Endothelial cell (in vitro differentiated cells): Measurements from ENCODE around the gene EPHB1. TPM values are rescaled to one million over a fixed set of nuclear protein-coding genes. Genes with fewer than 3 reads are reported as not detected.
"Not testable (repeated sequence)": the region's sequence is repeated elsewhere in the genome, so short reads cannot be mapped to it uniquely, and the experiment has no call there.

Source experiments
- DNase-seq: peaks from one replicate; pipeline ENCODE4 v3.0.0; 2021; ENCODE audit warnings: low spot score
- H3K27ac Mint-ChIP-seq: one replicate; pipeline ENCODE4 v1.8.0; 2021; ENCODE audit warnings: mixed read lengths, inconsistent platforms; ENCODE audit not compliant: unreplicated experiment
- H3K27me3 Mint-ChIP-seq: one replicate; pipeline ENCODE4 v1.8.0; 2021; ENCODE audit warnings: mild to moderate bottlenecking, moderate library complexity, mixed read lengths, inconsistent platforms; ENCODE audit not compliant: unreplicated experiment
- H3K36me3 Mint-ChIP-seq: one replicate; pipeline ENCODE4 v1.8.0; 2021; ENCODE audit warnings: mild to moderate bottlenecking, low read depth, mixed read lengths, inconsistent platforms; ENCODE audit not compliant: unreplicated experiment
- H3K4me1 Mint-ChIP-seq: one replicate; pipeline ENCODE4 v1.8.0; 2021; ENCODE audit warnings: mild to moderate bottlenecking, mixed read lengths, inconsistent platforms; ENCODE audit not compliant: unreplicated experiment
- H3K4me3 Mint-ChIP-seq: one replicate; pipeline ENCODE4 v1.8.0; 2021; ENCODE audit warnings: mild to moderate bottlenecking, mixed read lengths, inconsistent platforms; ENCODE audit not compliant: unreplicated experiment
- H3K9me3 Mint-ChIP-seq: one replicate; pipeline ENCODE4 v1.8.0; 2021; ENCODE audit warnings: mixed read lengths, inconsistent platforms; ENCODE audit not compliant: unreplicated experiment
- CTCF ChIP-seq: fragments of 200-600 bp; sonication (generic); IDR thresholded peaks from one replicate; pipeline ENCODE4 v1.5.0; 2021; ENCODE audit warnings: antibody characterized with exemption; ENCODE audit not compliant: unreplicated experiment
- total RNA-seq: library from RNA; stranded (reverse); fragmentation: NEBNext Ultra II Directional; extraction: Animal tissue kit (Norgen Biotek cat#: 25700); gene quantifications from one replicate; pipeline ENCODE4 v1.2.1, GENCODE V29; 2021; ENCODE audit not compliant: unreplicated experiment

EPHB1 gene
- total RNA-seq, 1 donor from 2014 or later, result 5.7 TPM

DNA sequence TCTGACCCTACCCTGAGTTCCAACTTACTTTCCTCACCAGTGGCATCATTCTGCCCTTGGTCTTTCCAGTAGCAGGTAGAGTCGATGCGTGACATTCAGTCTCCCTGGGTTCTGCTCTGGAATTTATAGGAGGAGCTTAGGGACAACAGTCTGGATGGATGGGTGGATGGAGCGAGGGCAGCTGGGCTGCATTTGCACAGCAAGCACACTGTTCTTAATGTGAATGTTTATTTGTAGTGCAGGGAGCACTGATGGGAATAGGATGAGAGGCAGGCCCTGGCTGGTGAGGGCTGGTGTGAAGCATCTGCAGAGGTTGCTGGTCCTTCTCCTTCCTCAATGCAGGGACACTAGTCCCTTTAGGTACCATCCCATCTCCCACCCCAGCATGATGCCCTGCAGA is 176.2 kb downstream of the EPHB1 start:
- DNase-seq, result no peak
- Mint-ChIP-seq H3K27ac (no peak overlapping the region), H3K36me3 (no peaks in the 10 kb centered on the region)

DNA sequence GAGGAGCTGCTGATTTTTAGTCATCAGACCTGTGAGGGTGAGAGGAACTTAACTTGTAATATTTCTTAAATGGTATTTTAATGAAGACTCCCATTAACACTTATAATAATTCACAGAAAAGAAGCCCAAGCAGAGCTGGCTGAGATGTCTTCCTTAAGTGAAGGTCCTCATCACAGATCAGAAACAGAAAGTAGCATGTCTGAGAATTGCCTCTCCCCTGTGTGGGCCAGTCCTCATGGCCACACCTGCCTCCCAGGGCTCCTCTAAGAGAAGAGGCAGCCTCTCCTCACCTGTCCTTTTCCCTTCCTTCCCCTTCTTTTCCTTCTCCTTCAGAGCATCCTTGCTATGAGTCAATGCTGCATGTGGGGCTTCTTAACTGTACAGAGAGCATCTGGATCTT is 176.8 kb downstream of the EPHB1 start:
- H3K36me3 Mint-ChIP-seq, H3K4me1 Mint-ChIP-seq, H3K4me3 Mint-ChIP-seq, DNase-seq, H3K27ac Mint-ChIP-seq, H3K9me3 Mint-ChIP-seq, H3K27me3 Mint-ChIP-seq: not testable (repeated sequence)

More for the DNA sequence above, 176.2 kb downstream of the EPHB1 start:
- Mint-ChIP-seq H3K4me1 (peaks cover 8% of the 10 kb centered on the region), H3K4me3 (no peak overlapping the region), H3K9me3 (no peaks in the 10 kb centered on the region), H3K27me3 (peaks cover 1% of the 10 kb centered on the region)
- no peak for TF ChIP-seq CTCF

DNA sequence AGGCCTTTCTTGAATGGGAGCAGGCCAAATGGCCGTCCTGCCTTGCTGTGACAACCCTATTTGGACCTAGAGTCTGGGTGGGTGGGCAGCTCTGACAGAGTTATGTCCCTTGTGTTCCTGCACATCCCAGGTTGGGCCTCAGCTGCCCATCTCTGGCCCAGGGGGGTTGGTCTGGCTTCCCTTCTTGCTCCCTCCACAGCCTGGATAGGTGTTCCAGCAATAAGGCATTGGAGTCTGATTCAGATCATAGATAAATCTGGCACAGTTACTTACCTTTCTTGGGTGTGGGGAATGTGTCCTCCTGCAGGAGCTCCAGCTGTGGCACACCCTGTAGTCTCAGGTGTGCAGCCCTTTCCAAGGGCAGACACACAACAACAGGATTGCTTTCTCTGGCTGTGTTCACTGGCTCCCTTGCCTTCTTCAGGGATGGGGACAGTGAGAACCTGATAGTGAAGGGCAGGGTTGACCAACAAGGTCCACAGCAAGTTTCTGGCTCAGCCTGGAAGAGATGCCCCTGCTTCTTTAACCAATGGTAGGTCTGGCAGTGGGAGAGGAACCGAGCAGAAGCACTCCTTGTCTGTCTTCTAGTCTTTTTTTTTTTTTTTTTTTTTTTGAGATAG is 177.9 kb downstream of the EPHB1 start:
- no peaks in the 10 kb centered on the region for H3K9me3 Mint-ChIP-seq
- no peak for TF ChIP-seq CTCF
- H3K4me3 Mint-ChIP-seq, result no peak overlapping the region
- H3K36me3 Mint-ChIP-seq, result no peaks in the 10 kb centered on the region
- peaks cover 8% of the 10 kb centered on the region for H3K4me1 Mint-ChIP-seq
- H3K27ac Mint-ChIP-seq, result no peak overlapping the region
- no peak for DNase-seq
- H3K27me3 Mint-ChIP-seq, result peaks cover 1% of the 10 kb centered on the region

DNA sequence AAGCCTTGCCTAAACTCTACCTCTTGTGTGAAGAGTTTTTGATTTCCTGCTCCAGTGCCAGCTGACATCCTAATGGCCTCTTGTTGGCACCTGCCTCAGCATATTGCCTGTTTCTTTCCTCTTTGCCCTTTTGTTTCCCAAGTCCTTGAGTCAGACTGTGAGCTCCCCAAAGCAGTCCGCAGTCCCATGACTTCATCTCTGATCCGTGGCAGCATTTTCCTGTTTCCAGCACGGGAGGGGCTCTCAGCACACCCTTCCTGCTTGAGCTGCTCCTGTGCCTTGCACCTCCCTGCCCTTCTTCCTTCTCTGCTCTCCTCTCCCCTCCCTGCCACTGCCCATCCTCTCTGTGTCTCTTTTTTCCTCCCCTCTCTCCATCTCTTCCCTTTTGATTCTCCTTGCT is 179.6 kb downstream of the EPHB1 start:
- H3K4me3 Mint-ChIP-seq, result no peak overlapping the region
- peaks cover 8% of the 10 kb centered on the region for H3K4me1 Mint-ChIP-seq
- peak; percentile 22 for DNase-seq
- H3K9me3 Mint-ChIP-seq, result no peaks in the 10 kb centered on the region
- no peak overlapping the region for H3K27ac Mint-ChIP-seq
- no peak for TF ChIP-seq CTCF
- no peaks in the 10 kb centered on the region for H3K36me3 Mint-ChIP-seq
- peaks cover 1% of the 10 kb centered on the region for H3K27me3 Mint-ChIP-seq

DNA sequence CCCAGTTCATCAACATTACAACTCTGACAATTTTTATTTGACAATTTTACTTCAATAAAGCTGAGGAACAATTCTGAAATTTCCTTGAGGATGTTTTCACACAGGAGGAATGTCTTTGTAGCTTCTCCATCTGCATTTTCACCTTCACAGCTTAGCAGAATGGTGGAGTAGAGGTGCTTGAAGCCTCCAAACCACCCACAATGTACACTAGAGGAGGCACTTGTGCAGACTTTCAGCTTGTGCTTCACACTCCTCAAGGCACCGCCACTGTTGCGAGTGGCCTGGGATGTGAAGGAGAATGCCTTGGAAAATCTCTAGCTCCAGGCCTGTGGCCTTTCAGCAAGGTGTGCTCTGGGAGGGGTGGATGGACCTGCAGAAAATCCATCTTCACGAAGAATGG is 181.9 kb downstream of the EPHB1 start:
- no peak overlapping the region for H3K27ac Mint-ChIP-seq
- H3K27me3 Mint-ChIP-seq, result peaks cover 1% of the 10 kb centered on the region
- DNase-seq, result no peak
- no peak for TF ChIP-seq CTCF
- H3K9me3 Mint-ChIP-seq, result no peaks in the 10 kb centered on the region
- H3K4me1 Mint-ChIP-seq, result peaks cover 8% of the 10 kb centered on the region
- H3K4me3 Mint-ChIP-seq, result no peak overlapping the region
- no peaks in the 10 kb centered on the region for H3K36me3 Mint-ChIP-seq
